Right kidney (tissue), 1 donor: Measurements from ENCODE around the gene RALB.
"Not testable (repeated sequence)": the region's sequence is repeated elsewhere in the genome, so short reads cannot be mapped to it uniquely, and the experiment has no call there.

ENCODE experiments used
- DNase-seq: peaks from one replicate; pipeline ENCODE4 v3.0.0-alpha.2; 2016

RALB gene

DNA sequence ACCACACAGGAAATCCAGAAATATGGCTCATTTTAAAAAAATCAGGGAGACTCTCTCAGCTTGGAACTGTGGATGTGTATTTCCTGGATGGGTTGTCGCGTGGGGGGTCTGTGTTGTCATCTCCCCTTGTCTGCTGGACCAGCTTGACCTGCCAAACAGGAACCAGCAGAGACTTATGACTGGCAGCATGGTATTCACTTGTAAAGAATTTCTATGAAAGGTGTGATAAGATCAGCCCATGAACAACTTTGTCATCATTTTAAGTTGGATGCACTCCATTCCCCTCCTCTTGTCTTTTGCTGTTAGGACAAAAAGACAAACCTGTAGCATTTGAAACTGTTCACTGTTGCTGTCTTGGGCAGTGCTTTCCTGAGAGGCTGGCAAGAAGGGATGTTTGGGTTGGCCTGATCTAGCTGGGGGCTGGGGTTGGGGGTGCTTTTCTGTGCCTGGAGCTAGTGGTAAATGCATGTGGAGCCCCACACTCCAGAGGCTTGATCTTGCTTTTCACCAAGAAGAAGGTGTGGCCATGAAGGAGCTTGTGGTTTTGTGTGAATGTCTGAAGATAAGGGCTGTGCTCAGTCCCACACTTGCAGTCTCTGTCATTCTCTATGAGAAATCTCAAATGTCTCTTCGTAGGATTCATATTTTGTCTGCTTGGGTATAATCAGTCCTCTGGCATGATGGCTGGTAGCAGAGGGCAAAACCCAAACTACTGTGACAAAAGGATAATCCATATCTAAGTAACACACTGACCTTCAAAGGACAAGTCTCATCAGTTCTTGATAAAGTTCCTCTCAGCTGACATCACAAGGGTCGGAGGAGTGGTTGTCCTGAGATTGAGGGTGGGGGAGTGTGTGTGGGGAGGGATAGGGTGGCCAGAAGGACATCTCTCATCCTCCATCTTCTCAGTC, 39.0 kb downstream of the RALB start:
- no peak for DNase-seq

DNA sequence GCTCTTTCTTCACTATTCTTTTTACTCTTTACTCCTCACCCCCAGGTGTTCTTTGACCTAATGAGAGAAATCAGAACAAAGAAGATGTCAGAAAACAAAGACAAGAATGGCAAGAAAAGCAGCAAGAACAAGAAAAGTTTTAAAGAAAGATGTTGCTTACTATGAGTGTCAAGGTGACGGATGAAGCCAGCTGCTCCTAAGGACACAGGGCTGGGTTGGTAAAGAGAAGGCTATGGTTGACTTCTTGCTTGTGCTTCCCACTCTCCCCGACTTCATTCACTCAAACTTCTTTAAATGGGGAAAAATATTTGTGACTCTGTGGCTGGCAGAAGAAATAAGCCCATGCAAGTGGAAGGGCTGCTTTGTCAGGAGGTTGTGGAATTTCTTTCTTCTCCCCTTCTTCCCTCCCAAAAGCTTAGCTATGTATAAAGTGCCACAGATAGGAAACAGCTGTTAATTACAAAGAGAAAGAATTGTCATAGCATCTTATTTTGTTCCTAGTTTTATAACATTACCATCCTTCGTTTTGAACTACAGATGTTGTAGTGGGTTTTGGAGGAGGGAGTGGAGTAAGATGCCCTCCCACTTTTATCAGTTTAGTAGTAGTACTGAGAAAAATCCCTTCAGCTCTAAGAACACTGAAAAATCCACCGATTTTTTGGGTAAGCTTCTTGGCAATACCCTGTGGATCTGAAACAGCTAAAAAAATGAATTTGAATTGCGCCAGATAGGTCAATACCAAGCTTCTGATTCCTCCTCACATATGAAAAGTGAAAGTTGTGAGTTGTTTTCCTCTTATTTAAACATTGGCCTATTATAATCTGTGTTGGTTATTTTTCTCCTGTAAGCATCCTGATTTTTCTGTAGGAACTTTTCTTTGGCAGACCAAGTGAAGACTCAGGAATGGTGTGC, 40.7 kb downstream of the RALB start:
- no peak for DNase-seq

DNA sequence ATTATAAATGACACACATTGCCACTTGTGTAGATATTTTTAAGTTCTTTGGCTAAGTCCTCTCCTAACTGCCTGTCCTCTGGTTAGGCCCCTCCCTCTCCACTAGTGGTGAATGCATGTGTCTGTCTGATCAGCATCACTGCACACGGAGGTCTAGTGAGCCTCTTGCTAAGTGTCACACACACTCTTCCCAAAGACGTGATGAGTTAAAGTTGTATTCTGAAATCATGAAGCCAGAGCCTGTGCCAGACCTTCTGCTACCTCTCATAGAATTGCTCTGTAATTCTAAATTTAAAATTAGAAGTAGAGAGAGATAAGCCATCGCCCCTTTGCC, 41.3 kb downstream of the RALB start:
- no peak for DNase-seq

DNA sequence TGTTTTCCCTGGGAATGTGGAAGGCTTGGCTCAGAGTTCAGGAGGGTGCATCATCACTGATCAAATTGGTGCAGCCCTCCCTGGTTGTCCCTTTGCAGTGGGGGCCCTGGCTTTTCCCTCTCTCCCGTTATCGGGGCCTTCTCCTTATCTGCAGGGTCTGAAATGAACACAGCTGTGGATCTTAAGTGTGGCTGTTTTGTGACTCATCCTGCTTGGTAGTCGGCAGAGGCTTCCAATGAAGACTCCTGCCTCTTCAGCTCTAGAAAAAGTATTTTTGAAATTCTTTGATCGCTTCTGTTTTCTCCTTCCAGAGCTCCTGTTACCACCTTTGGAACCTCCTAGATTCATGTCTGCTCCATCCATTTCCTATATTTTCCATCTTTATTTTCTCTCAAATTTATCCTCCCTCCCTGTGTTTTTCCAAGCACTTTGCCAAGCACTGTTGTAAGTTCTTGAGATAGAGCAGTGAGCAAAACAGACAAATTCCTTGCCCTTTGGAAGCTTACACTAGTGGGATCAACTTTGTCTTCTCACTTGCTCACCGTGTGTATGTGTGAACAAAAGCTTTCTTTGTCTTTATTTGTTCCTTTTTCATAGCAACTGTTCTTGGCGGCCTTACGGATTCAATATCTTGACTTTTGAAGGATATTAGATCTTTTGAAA, 45.7 kb downstream of the RALB start:
- DNase-seq: no peak

DNA sequence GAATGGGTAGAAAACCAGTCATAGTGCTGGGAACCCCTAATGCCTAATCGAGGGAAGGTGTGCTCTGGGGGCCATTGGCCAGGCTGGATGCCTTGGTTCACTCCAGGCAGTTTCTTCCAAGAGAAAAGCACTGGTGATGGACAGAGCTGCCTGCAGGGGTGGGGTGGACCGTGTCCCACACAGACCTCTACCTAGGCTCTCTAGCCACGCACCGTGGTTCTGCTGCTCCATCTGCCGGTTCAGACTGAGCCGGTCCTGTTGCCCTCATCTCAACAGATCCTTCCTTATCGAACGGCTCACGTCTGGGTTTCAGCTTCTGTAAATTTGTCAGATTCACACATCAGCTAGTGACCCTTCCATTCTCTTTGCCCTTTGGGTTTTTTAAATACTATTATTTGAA, 46.4 kb downstream of the RALB start:
- no peak for DNase-seq

DNA sequence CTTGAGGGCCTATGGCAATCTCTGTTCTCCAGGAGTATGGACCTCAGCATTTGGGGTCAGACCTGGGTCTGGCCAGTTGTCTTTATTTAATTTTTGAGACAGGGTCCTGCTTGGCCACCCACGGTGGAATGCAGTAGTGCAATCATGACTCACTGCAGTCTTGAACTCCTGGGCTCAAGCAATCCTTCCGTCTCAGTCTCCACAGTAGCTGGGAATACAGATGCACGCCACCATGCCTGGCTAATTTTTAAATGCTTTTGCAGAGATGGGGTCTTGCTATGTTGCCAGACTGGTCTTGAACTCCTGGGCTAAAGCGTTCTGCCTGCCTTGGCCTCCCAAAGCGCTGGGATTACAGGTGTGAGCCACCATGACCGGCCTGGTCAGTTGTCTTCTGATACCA, 46.9 kb downstream of the RALB start:
- no peak for DNase-seq

DNA sequence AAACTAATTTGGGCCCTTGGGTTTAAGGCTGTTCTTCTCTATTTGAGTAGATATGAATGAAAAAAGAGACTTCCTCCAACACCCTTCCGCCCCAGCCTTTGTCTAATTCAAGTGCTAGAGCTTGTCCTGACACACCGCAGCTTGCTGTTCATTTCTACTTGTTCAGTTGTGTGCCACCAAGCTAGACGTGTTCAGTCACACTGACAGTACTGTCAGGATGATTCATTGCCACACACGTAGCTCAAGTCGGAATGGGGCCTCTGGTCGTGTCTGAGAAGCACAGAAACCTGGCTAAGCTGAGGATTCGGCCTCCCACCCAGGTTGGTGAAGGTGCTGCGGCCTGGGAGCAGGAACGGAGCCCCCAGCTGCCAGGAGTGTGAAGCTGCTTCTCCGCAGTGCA, 47.7 kb downstream of the RALB start:
- DNase-seq: no peak

DNA sequence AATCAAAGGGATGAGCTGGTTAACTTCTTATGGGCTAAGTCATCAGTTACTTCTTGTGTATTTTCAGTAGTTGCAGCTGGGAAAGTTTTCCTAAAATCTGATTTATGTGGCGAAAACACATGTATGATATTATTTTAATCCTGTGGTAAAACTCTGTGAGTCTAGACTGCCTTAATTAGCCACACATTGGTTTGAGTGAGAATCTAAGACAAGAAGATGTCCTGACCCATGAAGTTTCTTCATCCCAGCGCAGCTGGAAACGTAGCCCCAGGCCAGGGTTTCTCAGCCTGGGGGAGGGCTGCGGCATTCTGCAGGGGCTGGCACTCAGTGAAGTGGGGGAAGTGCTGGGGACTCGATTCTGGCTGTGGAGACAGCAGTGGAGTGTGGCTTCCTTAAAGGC, 48.6 kb downstream of the RALB start:
- no peak for DNase-seq

DNA sequence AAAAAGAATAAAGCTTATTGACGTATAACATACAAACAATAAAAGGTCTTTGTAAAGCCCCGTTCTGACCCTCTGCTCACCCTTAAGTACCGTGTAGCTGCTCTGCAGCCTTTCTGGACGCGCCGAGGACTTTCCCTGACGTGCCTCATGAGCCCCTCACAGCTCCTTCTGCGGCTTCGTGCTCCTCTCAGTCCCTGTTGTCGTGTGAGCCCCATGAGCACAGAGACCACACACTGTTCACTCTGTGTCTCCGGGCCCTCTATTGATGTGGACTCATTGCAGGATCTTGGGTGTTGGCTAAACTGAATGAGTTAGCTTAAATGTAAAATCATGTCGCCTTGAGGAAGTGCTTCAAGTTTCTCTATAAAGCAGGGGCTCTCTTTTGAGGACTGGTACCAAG, 49.6 kb downstream of the RALB start:
- DNase-seq: no peak

DNA sequence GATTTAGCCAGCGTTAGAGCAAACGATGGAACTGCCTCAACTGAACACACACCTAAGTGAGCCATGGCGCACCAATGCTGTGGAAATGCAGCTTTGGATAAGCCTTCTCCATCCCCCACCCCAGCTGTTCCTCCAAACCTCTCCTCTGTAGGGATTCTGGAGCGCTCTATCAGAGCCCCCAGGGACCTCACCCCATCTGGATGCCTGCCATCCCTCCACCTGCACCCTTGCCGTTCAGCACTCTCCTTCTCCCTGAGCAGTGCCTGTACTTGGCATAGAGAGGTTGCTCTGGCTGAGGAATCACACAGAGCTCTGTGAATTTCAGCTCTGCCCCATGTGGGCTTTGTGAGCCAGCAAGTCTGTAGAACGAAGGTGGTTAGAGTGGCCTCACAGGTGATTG, 50.5 kb downstream of the RALB start:
- DNase-seq: no peak

DNA sequence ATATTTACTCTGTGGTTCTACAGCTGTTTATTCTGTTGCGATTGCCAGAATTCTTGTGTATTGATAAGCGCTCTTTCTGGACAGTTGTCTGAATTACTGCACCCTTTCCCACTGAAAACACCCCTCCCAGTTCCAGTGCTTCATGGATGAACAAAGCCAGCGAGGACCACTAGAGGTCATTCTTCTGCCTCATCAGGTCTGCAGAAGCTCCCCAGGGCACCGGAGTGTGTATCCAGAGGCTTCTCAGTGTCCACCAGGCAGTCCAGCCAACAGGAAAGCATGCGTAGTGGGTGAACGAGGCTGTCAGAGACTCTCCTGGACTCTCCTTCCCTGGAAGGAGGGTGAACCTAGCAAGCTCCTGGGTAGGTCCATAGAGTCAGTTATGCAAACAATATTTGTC, 52.6 kb downstream of the RALB start:
- no peak for DNase-seq

DNA sequence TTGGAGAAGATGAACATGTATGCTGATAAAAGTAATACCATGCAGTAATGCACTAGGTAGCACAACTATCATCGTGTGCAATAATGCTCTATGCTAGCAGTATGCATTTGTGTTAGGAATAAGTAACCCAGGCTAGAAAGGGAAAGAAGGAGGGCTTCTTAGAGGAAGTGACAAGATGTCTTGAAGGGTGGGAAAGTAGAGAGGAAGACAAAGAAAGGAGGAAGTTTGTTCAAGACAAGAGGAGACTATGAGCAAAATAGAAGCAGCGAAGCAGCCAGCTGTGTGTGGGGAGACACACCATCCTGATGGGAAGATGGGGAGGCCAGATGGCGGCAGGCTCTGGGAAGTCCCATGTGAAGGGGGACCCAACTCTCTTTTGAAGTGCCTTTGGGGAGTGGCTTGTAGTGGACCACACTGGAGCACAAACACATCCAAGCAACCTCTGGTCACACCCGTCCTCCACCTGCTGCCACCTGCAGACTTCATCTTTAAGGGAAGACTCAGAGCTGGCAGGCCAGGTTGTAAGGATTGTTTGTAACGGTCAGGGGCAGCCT, 53.4 kb downstream of the RALB start:
- DNase-seq: no peak

DNA sequence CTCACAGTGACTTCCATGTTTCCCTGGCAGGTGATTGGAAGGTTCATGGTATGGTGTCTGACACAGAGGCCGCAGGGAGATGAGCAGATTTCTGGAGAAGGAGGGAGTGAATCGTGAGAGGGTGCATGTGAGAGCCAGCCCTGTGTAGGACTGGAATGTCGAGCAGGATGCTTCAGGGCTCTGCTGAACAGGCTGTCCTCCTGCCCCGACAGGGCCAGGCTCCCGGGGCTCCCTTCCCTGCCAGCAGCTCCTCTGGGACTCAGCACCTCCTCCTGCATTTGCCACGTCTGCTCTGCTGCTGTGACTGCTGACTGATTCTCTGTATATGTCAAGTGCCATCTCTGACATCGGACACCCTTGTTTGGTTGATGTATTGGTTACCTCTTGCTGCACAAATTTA, 54.8 kb downstream of the RALB start:
- no peak for DNase-seq

DNA sequence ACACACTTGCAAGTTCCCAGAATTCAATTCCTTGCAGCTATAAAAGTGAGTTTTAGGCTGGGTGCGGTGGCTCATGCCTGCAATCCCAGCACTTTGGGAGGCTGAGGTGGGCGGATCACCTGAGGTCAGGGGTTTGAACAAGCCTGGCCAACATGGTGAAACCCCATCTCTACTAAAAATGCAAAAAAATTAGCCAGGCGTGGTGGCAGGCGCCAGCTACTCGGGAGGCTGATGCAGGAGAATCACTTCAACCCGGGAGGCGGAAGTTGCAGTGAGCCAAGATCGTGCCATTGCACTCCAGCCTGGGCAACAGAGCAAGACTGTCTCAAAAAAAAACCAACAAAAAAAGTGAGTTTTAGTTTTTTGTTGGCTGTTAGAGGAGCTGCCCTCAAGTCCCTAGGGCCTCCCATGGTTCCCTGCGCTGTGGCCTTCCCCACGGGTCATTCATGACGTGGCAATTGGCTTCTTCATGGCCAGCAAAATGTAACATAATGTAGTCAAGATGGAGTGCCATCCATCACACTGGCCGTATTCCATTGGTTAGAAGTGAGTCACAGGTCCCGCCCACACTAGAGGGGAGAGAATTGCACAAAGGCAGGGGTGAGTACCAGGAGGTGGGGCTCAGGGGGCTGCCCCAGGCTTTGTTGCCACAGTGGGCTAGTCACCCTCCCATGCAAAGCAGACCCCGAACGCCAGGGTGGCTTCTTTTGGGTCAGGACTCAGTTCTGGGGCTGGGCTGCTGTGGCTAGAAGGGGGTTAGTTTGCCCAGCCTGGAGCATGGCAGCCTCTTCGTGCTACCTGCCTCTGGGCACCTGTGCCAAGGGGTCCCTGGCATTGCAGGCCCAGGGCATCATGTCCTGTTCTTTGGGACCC, 55.6 kb downstream of the RALB start:
- no peak for DNase-seq

DNA sequence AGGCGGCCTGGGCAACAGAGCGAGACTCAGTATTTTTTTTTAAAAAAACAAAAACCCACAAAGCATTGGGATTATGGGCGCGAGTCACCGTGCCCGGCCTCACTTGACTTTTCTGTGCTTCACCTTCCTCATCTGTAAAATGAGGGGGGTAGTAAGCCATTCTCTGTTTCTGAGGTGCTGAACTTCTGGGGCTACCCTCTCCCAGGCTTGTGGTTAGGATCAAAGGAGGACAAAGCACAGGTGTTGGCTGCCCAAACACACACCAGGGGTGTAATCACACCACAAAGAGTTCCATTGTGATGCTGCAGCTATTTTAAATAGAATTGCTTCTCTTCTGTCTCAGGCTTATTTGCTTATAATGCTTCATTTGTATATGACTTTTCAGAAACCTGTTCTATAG, 57.5 kb downstream of the RALB start:
- no peak for DNase-seq

DNA sequence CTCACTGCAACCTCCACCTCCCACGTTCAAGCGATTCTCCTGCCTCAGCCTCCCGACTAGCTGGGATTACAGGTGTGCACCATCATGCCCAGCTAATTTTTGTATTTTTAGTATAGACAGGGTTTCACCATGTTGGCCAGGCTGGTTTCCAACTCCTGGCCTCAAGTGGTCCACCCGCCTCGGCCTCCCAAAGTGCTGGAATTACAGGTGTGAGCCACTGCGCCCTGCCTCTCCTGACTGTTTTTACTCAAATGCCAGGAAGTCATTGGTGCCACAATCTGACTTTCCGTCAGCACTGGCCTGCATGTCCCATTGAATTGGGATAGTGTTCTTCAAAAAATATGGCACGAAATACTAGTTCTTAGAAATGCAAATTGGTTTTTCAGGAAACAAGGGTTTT, 58.2 kb downstream of the RALB start:
- DNase-seq: not testable (repeated sequence)

DNA sequence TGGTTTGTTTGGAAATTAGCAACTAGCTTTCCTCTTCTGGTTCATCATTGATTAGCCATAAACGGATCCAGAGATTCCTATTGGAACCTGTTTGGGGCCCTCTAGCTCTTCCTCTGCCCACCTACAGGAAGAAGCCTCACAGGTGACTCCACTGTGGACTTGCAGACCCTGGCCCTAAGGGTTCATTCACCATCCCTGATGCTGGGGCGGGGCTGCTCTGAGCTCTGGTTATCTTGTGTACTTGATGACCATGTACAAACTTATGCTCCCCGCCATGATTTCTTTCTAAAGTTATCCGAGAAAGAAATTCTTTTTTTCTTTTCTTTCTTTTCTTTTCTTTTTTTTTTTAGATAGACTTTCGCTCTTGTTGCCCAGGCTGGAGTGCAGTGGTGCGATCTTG, 59.4 kb downstream of the RALB start:
- DNase-seq: no peak

DNA sequence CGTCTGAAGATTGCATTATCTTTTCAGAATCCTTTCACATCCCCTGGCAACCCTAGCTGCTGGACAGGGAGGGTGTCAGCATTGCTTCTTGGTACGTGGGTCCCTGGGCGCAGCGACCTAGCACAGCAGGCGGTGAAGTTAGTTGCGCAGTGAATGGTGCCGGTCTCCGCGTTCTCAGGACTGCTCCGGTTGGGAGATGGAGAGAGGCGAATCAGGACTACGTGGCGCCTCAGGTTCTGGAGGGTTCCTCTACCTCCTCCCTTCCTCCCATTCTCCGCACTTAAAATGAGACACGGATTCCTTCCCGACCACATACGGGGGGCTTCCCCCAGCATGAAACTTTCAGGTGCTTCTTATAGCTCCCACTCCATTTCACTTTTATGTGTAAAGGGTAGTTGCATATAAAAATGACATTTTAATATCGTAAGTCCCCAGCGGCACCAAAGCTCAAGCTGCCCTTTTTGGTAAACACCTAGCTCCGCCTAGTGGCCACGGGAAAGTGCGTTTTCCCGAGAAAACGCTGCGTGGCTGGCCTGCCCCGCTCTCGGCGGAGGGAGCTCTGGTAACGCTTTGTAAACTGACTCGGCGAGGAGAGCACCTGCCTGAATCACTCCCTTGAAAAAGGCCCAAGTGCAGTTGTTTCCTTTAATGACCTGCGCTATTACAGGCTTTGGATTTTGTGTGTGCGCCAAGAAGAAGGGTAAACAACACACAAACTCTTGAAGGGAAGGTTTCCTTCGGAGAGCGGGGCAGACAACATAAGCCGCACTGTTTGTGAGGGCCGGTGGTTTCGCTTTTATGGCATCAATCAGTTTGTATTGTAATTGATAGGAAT, 60.4 kb downstream of the RALB start:
- peak; percentile 81 for DNase-seq

DNA sequence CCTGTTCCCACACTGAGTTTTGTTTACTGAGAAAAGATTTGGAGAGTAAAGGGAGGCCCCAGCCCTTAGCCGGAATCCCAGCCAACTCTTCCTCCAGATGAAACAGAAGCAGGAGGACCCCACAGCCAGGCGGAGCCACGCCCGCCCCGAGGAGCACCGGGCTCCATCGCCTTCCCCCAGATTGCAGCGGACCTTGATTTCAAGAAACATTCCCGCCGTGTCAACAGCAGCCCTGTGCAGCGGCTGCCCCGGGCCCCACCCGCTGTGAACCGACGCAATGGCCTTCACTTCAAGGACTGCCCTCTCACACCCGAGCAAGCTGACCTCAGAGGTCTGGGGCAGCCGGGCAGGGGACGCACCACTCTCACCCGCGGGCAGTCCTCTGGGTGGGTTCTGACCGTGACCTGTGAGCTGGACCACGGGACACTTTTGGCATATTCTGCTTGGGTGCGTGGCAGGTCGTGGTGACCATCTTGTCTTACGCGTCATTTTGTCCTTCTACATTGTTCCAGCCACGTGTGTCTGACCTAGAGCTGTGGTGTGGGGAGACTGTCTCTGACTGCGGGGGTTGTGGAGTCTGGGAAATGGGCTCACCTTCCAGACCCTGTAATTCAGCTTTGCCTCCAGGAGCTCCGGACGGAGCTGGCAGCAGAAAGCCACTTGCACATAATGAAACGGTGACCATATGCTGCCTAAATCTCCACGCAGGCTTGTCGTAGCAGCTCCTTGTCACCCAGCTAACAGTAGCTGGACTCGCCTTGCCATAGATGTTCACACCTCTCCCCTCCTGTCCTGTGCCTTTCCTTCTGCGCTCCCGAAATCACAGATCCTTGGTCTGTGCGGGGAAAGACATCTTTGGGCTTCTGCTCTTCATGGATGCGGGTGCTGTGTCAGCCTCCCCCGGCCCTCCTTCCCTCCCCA, 61.3 kb downstream of the RALB start:
- no peak for DNase-seq
